SK-N-MC (cell line): ENCODE data around the gene EVI5L.
"Not testable (repeated sequence)": the region's sequence is repeated elsewhere in the genome, so short reads cannot be mapped to it uniquely, and the experiment has no call there.

Experiments
- DNase-seq: peaks from one replicate; pipeline ENCODE4 v3.0.0-alpha.2; 2011; ENCODE audit warnings: low read depth, low spot score
- H3K27ac ChIP-seq: fragments of 200-600 bp; sonication (generic); 2 replicates; pipeline ENCODE4 v1.5.1; 2016; ENCODE audit warnings: mixed run types
- H3K36me3 ChIP-seq: fragments of 200-600 bp; sonication (generic); 2 replicates; pipeline ENCODE4 v1.6.1; 2017; ENCODE audit warnings: antibody characterized with exemption, low read length, mixed read lengths; ENCODE audit not compliant: insufficient read depth
- H3K4me3 ChIP-seq: fragments of 200-600 bp; sonication (generic); 2 replicates; pipeline ENCODE4 v1.5.1; 2016
- H3K9ac ChIP-seq: fragments of 200-600 bp; sonication (generic); 2 replicates; pipeline ENCODE4 v1.8.0; 2017; ENCODE audit warnings: mixed run types, mixed read lengths; ENCODE audit not compliant: insufficient read length
- H3K9me3 ChIP-seq: fragments of 200-600 bp; sonication (generic); 2 replicates; pipeline ENCODE4 v1.6.1; 2017; ENCODE audit warnings: low read depth, mild to moderate bottlenecking, antibody characterized with exemption, low read length, moderate library complexity, mixed read lengths
- EZH2 ChIP-seq: fragments of 200-600 bp; sonication (generic); IDR thresholded peaks from one replicate; pipeline ENCODE4 v1.6.1; 2017; ENCODE audit warnings: antibody characterized with exemption
- FOXP2 ChIP-seq: optimal IDR thresholded peaks from 2 replicates; pipeline ENCODE3; 2011; ENCODE audit warnings: mild to moderate bottlenecking, moderate library complexity; ENCODE audit not compliant: insufficient read depth; ENCODE audit errors: extremely low read length, control extremely low read depth
- POLR2AphosphoS5 ChIP-seq: IDR thresholded peaks from 2 replicates; pipeline ENCODE4 v1.6.1; 2012; ENCODE audit warnings: mild to moderate bottlenecking, low read depth, low read length, borderline replicate concordance

Gene EVI5L

DNA sequence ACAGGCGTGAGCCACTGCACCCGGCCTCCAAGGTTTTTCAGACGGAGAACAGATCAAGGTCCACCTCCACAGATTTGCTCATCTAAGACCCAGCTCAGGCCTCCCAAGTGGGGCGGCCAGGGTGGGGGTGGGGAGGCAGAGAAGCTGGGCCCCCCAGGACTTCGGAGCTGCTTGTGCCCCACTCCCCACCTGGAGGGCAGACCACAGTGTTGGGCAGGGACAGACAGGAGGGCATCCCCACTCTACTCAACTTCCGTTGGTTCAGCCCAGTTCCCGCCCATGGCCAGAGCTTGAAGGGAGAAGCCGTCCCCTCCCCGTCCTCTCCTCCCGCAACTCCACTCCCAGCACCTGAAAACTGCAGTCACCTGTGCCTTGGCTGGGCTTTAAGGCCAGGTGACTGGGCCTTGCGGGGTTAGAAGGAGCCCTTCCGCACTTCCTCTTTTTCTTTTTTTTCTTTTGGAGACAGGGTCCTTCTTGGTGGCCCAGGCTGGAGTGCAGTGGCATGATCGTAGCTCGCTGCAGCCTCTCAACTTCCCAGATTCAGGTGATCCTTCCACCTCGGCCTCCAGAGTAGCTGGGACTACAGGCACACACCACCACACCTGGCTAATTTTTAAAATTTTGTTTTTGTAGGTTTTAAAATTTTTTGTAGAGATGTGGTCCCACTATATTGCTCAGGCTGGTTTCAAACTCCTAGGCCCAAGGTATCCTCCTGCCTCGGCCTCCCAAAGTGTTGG is 57.6 kb downstream of the EVI5L start:
- Histone ChIP-seq H3K36me3 (no peaks in the 10 kb centered on the region), H3K27ac (no peak overlapping the region), H3K9me3 (no peaks in the 10 kb centered on the region), H3K4me3 (no peak overlapping the region), H3K9ac (no peak overlapping the region)
- TF ChIP-seq FOXP2 (no peak), EZH2 (no peak), POLR2AphosphoS5 (no peak)
- DNase-seq, result no peak

DNA sequence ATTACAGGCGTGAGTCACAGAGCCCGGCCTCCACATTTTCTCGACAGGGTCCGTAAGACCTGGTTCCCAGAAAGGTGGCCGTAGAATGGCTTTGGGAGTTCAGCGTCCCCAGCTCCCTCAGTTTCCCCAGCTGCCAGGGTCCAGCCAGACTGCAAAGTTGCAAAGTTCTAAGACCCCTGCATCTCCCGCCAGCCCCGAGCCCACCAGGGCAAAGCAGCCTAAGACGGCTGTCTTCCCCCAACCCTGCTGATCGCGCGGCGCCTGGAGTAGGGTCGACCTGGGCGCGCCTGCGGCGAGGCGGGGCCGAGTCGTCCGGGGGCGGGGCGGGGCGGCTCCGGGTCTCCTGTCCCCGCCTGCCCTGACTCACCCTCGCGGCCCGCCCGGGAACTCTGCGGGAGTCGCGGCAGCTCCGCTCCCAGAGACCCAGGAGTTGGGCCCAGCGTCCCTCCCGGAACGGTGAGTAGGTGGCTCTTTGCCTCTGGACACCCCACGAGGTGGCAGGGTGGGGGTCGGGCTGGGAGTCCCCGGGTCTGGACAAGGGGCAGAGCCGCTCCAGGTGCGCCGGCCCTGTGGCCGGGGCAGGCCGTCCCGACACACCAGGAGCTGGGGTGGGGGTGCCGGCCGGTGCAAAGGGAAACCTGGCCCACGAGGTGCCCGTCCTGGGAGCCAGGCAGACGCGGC is 58.3 kb downstream of the EVI5L start, which contains the start of gene LRRC8E:
Gene LRRC8E, plus strand, starts transcription at position 366 of the 681 bp plus-strand sequence. CDS start 7,094 bp downstream, outside the sequence.
- no peaks in the 10 kb centered on the region for H3K36me3 ChIP-seq
- no peak for DNase-seq
- peak within 1 kb of the TSS; percentile 55 for H3K9ac ChIP-seq
- H3K4me3 ChIP-seq, result peak within 1 kb of the TSS; percentile 75
- no peak for TF ChIP-seq FOXP2
- no peaks in the 10 kb centered on the region for H3K9me3 ChIP-seq
- H3K27ac ChIP-seq, result no peak within 1 kb of the TSS

DNA sequence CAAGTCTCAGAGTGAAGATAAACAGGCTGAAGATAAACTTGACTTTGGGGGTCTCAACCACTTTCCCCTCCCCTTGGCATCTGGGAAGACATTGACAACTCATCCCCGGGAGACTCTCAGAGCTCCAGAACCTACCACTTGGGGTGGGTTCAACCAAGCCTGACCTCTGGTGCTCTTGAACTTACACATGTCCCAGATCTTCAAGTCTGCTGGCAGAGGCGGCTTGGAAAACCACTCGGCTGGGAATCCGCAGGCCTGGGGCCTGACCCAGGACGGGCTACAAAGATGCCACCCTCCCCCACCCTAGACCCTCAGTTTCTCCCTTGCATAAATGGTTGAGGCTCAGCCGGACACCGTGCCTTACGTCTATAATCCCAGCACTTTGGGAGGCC is 58.8 kb downstream of the EVI5L start:
- Histone ChIP-seq H3K9me3 (no peaks in the 10 kb centered on the region), H3K36me3 (no peaks in the 10 kb centered on the region), H3K4me3 (peak overlapping the region; percentile 75), H3K9ac (peak overlapping the region; percentile 55), H3K27ac (no peak overlapping the region)
- no peak for DNase-seq
- TF ChIP-seq POLR2AphosphoS5 (no peak), EZH2 (no peak), FOXP2 (no peak)

DNA sequence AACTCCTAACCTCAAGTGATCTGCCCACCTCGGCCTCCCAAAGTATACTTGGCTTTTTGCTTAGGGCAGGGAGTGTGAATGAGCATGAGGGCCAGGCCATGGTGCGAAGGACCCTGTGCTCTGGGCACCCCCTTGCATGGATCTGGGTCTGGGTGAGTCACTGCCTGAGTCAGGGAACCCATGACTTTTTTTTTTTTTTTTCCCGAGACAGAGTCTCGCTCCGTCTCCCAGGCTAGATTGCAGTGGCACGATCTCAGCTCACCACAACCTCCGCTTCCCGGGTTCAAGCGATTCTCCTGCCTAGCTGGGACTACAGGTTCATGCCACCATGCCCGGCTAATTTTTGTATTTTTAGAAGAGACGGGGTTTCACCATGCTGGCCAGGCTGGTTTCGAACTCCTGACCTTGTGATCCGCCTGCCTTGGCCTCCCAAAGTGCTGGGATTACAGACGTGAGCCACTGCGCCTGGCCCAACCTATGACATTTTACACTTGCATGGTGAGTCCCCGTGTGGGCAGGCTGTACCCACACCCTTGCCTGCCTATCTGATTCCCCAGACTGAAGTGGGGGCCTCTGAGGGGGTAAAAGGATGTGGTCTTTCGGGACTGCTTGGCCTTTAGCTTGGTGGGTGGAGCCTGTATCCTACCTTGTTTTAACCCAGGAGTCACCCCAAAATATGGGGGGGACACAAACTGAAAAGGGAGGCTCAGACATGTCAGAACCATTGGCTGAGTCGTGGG is 63.5 kb downstream of the EVI5L start:
- DNase-seq, H3K27ac ChIP-seq, H3K9me3 ChIP-seq, H3K9ac ChIP-seq, H3K36me3 ChIP-seq, H3K4me3 ChIP-seq: not testable (repeated sequence)

DNA sequence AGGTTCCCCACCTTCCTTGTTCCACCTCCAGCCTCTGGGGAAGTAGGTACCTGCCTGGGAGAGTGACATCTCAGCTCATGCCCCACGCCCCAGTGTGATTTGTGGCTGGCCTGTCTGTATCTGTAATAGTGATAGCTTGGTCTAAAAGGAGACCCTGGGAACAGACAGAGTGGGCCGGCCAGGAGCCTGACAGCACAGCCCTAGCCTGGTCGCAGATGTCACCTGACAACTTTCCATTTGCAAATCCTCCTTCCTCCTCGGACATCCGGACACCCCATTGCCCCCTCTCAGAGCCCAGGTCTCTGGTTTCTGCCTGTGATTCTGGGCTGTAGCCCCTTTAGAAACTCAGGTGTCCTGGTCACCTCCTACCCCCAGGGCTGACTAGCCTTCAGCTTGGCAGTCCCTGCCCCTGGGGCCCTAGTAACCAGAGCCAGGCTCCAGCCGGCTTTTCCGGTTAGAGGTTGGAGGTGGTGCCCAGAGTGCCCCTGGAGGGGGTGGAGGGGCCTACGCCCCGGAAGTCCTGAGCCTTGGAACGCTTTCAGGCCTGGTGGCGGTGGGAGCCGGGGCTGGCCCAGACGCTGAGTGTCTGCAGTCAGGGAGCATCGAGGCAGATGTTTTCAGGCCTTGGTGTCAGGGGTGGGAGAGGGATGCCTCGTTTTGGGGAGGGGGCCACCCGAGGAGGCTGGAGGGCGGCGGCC is 64.7 kb downstream of the EVI5L start:
- DNase-seq, result no peak
- Histone ChIP-seq H3K4me3 (no peak overlapping the region), H3K36me3 (no peaks in the 10 kb centered on the region), H3K9me3 (no peaks in the 10 kb centered on the region), H3K9ac (no peak overlapping the region), H3K27ac (no peak overlapping the region)
- TF ChIP-seq FOXP2 (no peak), EZH2 (no peak), POLR2AphosphoS5 (no peak)

DNA sequence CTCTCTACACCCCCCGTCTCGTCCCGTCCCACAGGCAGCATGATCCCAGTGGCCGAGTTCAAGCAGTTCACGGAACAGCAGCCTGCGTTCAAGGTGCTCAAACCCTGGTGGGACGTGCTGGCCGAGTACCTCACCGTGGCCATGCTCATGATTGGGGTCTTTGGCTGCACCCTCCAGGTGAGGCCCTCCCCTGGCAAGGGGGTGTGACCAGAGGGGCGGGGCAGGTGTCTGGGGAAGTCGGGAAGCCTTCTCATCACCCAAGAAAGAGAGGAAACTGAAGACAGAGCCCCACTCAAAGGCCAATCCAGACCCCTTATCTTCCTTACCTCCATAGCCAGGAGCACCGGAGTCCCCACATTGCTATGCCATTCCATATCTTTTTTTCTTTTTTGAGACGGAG is 65.5 kb downstream of the EVI5L start:
- H3K9me3 ChIP-seq, result no peaks in the 10 kb centered on the region
- no peak for TF ChIP-seq POLR2AphosphoS5
- TF ChIP-seq EZH2, result no peak
- TF ChIP-seq FOXP2, result no peak
- no peak overlapping the region for H3K9ac ChIP-seq
- H3K27ac ChIP-seq, result no peak overlapping the region
- H3K36me3 ChIP-seq, result no peaks in the 10 kb centered on the region
- H3K4me3 ChIP-seq, result no peak overlapping the region
- DNase-seq, result no peak

DNA sequence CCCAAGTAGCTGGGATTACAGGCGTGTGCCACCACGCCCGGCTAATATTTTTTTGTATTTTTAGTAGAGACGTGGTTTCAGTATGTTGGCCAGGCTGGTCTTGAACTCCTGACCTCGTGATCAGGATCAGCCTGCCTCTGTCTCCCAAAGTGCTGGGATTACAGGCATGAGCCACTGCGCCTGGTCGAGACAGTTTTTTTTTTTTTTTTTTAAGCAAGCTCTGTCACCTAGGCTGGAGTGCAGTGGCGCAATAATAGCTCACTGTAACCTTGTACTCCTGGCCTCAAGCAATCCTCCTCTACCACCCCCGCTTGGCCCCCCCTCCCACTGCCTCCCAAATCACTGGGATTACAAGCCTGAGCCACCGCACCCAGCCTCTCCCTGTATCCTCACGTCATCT is 67.3 kb downstream of the EVI5L start:
- H3K9me3 ChIP-seq, result no peaks in the 10 kb centered on the region
- H3K4me3 ChIP-seq, result no peak overlapping the region
- no peak for TF ChIP-seq POLR2AphosphoS5
- TF ChIP-seq EZH2, result no peak
- TF ChIP-seq FOXP2, result no peak
- H3K36me3 ChIP-seq, result no peaks in the 10 kb centered on the region
- no peak for DNase-seq
- no peak overlapping the region for H3K27ac ChIP-seq
- H3K9ac ChIP-seq, result no peak overlapping the region

DNA sequence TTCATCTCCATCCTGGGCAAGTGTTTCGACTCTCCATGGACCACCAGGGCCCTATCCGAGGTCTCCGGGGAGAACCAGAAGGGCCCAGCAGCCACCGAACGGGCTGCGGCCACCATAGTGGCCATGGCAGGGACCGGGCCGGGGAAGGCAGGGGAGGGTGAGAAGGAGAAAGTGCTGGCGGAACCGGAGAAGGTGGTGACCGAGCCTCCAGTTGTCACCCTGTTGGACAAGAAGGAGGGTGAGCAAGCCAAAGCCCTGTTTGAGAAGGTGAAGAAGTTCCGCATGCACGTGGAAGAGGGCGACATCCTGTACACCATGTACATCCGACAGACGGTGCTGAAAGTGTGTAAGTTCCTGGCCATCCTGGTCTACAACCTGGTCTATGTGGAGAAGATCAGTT is 68.9 kb downstream of the EVI5L start:
- DNase-seq, result no peak
- TF ChIP-seq FOXP2, result no peak
- no peak for TF ChIP-seq POLR2AphosphoS5
- TF ChIP-seq EZH2, result no peak
- Histone ChIP-seq H3K27ac (no peak overlapping the region), H3K9ac (no peak overlapping the region), H3K36me3 (no peaks in the 10 kb centered on the region), H3K4me3 (no peak overlapping the region), H3K9me3 (no peaks in the 10 kb centered on the region)
